ENCODE measurements around the gene APEX2. TPM values are rescaled to one million over a fixed set of nuclear protein-coding genes. Genes with fewer than 3 reads are reported as not detected.

The APEX2 gene
- total RNA-seq, 1 experiment from 2014 or later, result 28.5 TPM

DNA sequence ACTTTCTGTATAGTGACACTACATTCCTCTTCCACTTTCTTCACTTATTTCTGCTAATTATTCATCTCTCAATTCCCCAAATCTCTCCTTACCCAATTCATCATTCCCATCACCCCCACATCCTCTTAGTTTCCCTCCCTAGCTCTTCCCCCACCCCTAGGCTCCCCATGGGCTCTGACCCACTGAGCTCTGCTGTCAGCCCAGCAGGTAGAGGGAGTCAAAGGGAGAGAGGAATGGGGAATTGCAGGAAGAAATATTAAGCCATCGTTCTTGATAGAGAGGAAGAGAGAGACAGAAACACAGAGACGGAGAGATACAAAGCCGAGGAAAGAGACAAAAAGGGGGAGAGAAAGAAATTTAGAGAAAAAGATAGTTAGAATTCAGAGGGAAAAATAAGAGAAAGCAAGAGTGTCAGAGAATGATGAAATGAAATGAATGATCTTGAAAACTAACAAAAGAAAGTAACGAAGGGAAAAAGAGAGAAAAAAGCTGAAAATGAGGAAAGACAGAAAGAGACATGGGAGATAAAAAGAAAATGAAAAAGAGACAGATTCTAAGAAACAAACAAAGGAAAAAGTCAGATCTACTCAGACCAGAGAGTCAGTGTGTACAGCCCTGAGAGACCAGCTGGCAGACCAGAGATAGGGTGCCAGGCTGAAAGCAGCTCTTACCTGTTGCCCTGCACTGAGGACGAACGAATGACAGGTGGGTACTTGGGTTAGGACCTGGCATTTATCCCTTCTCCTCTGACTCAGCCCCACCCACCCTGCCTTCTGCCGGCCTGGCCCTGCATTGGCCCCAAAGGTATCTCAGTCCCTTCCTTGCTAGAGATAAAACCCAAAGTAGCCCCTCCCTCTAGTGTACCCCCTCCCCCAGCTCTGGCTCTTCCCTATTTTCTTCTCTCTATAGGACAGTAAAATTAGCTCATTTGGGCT, 30.4 kb downstream of the APEX2 start, which contains the start of gene ALAS2:
TSS of gene ALAS2 (minus strand) at position 707 of the 935 bp plus-strand sequence. CDS start 4,977 bp downstream, outside the sequence.
- H3K4me2 ChIP-seq (ENCODE audit: insufficient read depth, insufficient read length, low read length), result no peak within 1 kb of the TSS
- no peaks in the 10 kb centered on the region; the same call in 1 of the 2 replicates for H3K27me3 Mint-ChIP-seq (ENCODE audit: low read depth)
- H2AFZ ChIP-seq (ENCODE audit: low read length), result no peak within 1 kb of the TSS
- no peak within 1 kb of the TSS for H2AK5ac ChIP-seq (ENCODE audit: insufficient read length, low read length)
- no peaks in the 10 kb centered on the region for H3K23me2 ChIP-seq (ENCODE audit: insufficient read length, low read depth, low read length, poor library complexity, severe bottlenecking)
- no peak within 1 kb of the TSS for H3K9ac ChIP-seq (ENCODE audit: extremely low read depth, insufficient read length, low read length)
- H3K4me1 ChIP-seq (ENCODE audit: insufficient read depth, low read length), result no peaks in the 10 kb centered on the region
- no peak within 1 kb of the TSS for H4K8ac ChIP-seq (replicated peaks; ENCODE audit: insufficient read length, low read depth, low read length)
- H4K91ac ChIP-seq (ENCODE audit: insufficient read length, low read depth, low read length), result no peak within 1 kb of the TSS
- H3K4ac ChIP-seq (ENCODE audit: low read depth, low read length), result no peak within 1 kb of the TSS
- H3K18ac ChIP-seq (ENCODE audit: insufficient read length, low read depth, low read length), result no peak within 1 kb of the TSS
- peak within 1 kb of the TSS in 1 of 3 experiments; percentile 3; a peak in 1 of 7 replicates for H3K27ac Mint-ChIP-seq
- peaks cover 59 to 70% of the 10 kb centered on the region in 2 experiments for H3K9me3 Mint-ChIP-seq
- no CpG with 5 or more reads among the region's 7 CpGs for WGBS (ENCODE audit: extremely low coverage, insufficient read length, low lambda C conversion rate)
- H3K9me3 ChIP-seq (ENCODE audit: control insufficient read depth, low read depth, low read length), result peaks cover 26% of the 10 kb centered on the region
- H3K27ac ChIP-seq (ENCODE audit: insufficient read length, low read depth, low read length), result no peak within 1 kb of the TSS
- no peak within 1 kb of the TSS for H2BK120ac ChIP-seq (ENCODE audit: low read depth, low read length, poor library complexity, severe bottlenecking)
- H3K79me2 ChIP-seq (ENCODE audit: insufficient read depth, low read length), result no peaks in the 10 kb centered on the region
- no peak within 1 kb of the TSS for H3K4me3 Mint-ChIP-seq
- H3T11ph ChIP-seq (ENCODE audit: low read length), result no peak within 1 kb of the TSS
- no peak within 1 kb of the TSS for H2BK5ac ChIP-seq (ENCODE audit: insufficient read length, low read length)
- H3K79me1 ChIP-seq (ENCODE audit: insufficient read depth, low read depth, low read length, poor library complexity, severe bottlenecking), result no peaks in the 10 kb centered on the region
- H3K56ac ChIP-seq (ENCODE audit: insufficient read length, low read depth, low read length), result no peak within 1 kb of the TSS
- H3K23ac ChIP-seq (ENCODE audit: insufficient read length, low read depth, low read length), result no peak within 1 kb of the TSS
- no peaks in the 10 kb centered on the region; a peak in 1 of 7 replicates for H3K36me3 Mint-ChIP-seq (ENCODE audit: insufficient read depth in 1 of 3, low read depth in 3 of 3)
- no peaks in the 10 kb centered on the region for H3K27me3 ChIP-seq (ENCODE audit: insufficient read depth, low read length)
- no peak within 1 kb of the TSS for H3K14ac ChIP-seq (ENCODE audit: insufficient read depth, low read length)
- TF ChIP-seq, protein P1, sequence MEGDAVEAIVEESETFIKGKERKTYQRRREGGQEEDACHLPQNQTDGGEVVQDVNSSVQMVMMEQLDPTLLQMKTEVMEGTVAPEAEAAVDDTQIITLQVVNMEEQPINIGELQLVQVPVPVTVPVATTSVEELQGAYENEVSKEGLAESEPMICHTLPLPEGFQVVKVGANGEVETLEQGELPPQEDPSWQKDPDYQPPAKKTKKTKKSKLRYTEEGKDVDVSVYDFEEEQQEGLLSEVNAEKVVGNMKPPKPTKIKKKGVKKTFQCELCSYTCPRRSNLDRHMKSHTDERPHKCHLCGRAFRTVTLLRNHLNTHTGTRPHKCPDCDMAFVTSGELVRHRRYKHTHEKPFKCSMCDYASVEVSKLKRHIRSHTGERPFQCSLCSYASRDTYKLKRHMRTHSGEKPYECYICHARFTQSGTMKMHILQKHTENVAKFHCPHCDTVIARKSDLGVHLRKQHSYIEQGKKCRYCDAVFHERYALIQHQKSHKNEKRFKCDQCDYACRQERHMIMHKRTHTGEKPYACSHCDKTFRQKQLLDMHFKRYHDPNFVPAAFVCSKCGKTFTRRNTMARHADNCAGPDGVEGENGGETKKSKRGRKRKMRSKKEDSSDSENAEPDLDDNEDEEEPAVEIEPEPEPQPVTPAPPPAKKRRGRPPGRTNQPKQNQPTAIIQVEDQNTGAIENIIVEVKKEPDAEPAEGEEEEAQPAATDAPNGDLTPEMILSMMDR (conservative IDR thresholded peaks at IDR 0.05), result no peak
- no peak within 1 kb of the TSS for H2BK20ac ChIP-seq (ENCODE audit: low read depth, low read length, poor library complexity, severe bottlenecking)
- H4K20me1 ChIP-seq (ENCODE audit: control insufficient read depth, insufficient read depth, insufficient read length), result no peaks in the 10 kb centered on the region
- no peak within 1 kb of the TSS for H2BK12ac ChIP-seq (ENCODE audit: insufficient read length, low read depth, low read length)
- H4K5ac ChIP-seq (ENCODE audit: insufficient read length, low read depth, low read length), result no peak within 1 kb of the TSS
- peaks cover 11% of the 10 kb centered on the region in 2 experiments; a peak in 3 of 4 replicates for H3K4me1 Mint-ChIP-seq
- no peak for DNase-seq
- H2BK15ac ChIP-seq (ENCODE audit: low read depth, low read length), result no peak within 1 kb of the TSS
